CD4-positive, CD25-positive, alpha-beta regulatory T cell (primary cell): Measurements from ENCODE around the gene PRR15L. TPM values are rescaled to one million over a fixed set of nuclear protein-coding genes. Genes with fewer than 3 reads are reported as not detected.
A peak's percentile ranks its signal among the peaks of the same experiment; 100 is the strongest.
"Not testable (repeated sequence)": the region's sequence is repeated elsewhere in the genome, so short reads cannot be mapped to it uniquely, and the experiment has no call there.

ENCODE experiments used
- ATAC-seq, 2 donors: fragments of 150-1000 bp; cut with Tn5 transposase; one replicate each; pipeline ENCODE4 v1.10.0; 2021; ENCODE audit warnings: low read depth in 2 of 2, moderate number of reproducible peaks in 2 of 2, moderate library complexity in 1 of 2
- DNase-seq, 3 donors: peaks; one replicate each; pipeline versions ENCODE4 v3.0.0 to v3.0.0-alpha.2; 2012 to 2022; ENCODE audit warnings: mixed read lengths in 1 of 3
- H3K27ac ChIP-seq: one replicate; pipeline ENCODE4 v1.7.0; 2013; ENCODE audit warnings: mild to moderate bottlenecking, low read length; ENCODE audit not compliant: insufficient read depth, poor library complexity, severe bottlenecking
- H3K27me3 ChIP-seq: one replicate; pipeline ENCODE4 v1.7.0; 2013; ENCODE audit warnings: low read length; ENCODE audit not compliant: control insufficient read depth, insufficient read depth
- H3K36me3 ChIP-seq: one replicate; pipeline ENCODE4 v1.7.0; 2013; ENCODE audit warnings: mild to moderate bottlenecking, low read length, moderate library complexity; ENCODE audit not compliant: control insufficient read depth, insufficient read depth
- H3K4me1 ChIP-seq: 2 replicates; pipeline ENCODE4 v1.7.0; 2013; ENCODE audit warnings: mild to moderate bottlenecking, low read length; ENCODE audit not compliant: insufficient read depth, control insufficient read depth, poor library complexity, severe bottlenecking
- H3K4me3 ChIP-seq: one replicate; pipeline ENCODE4 v1.7.0; 2013; ENCODE audit warnings: low read depth, mild to moderate bottlenecking, low read length, moderate library complexity
- H3K9me3 ChIP-seq, 2 experiments: 1 replicate in 1 of 2; 2 replicates in 1 of 2; pipeline ENCODE4 v1.7.0; 2013; ENCODE audit warnings: low read length in 2 of 2, mild to moderate bottlenecking in 1 of 2, moderate library complexity in 1 of 2; ENCODE audit not compliant: control insufficient read depth in 2 of 2
- H3K27ac Mint-ChIP-seq, 3 donors: one replicate each; pipeline ENCODE4 v1.8.0; 2020 to 2022; ENCODE audit warnings: mild to moderate bottlenecking in 3 of 3, mixed read lengths in 3 of 3, moderate library complexity in 2 of 3
- H3K27me3 Mint-ChIP-seq: one replicate; pipeline ENCODE4 v1.8.0; 2022; ENCODE audit warnings: mild to moderate bottlenecking, mixed read lengths
- H3K36me3 Mint-ChIP-seq: one replicate; pipeline ENCODE4 v1.8.0; 2020; ENCODE audit warnings: mixed read lengths
- H3K4me1 Mint-ChIP-seq, 4 donors: one replicate each; pipeline ENCODE4 v1.8.0; 2020 to 2022; ENCODE audit warnings: mixed read lengths in 4 of 4, mild to moderate bottlenecking in 1 of 4
- H3K4me3 Mint-ChIP-seq, 4 donors: one replicate each; pipeline ENCODE4 v1.8.0; 2020 to 2022; ENCODE audit warnings: mild to moderate bottlenecking in 4 of 4, mixed read lengths in 4 of 4, moderate library complexity in 3 of 4
- H3K9me3 Mint-ChIP-seq, 7 donors: one replicate each; pipeline ENCODE4 v1.8.0; 2020 to 2022; ENCODE audit warnings: mixed read lengths in 7 of 7, mild to moderate bottlenecking in 3 of 7, moderate library complexity in 2 of 7
- polyA plus RNA-seq, 4 donors: library from polyadenylated mRNA; unstranded; fragments of 300-500 nt; fragmentation: Illumina TruSeq; gene quantifications; one replicate each; pipeline ENCODE4 v1.2.3, GENCODE V29; 2021
- total RNA-seq: library from RNA; stranded (reverse); gene quantifications from one replicate; pipeline ENCODE4 v1.2.3, GENCODE V29; 2022

The PRR15L gene
- total and polyA plus RNA-seq, 5 donors from 2014 or later: 0.19 to 0.36 TPM; not detected in 3

DNA sequence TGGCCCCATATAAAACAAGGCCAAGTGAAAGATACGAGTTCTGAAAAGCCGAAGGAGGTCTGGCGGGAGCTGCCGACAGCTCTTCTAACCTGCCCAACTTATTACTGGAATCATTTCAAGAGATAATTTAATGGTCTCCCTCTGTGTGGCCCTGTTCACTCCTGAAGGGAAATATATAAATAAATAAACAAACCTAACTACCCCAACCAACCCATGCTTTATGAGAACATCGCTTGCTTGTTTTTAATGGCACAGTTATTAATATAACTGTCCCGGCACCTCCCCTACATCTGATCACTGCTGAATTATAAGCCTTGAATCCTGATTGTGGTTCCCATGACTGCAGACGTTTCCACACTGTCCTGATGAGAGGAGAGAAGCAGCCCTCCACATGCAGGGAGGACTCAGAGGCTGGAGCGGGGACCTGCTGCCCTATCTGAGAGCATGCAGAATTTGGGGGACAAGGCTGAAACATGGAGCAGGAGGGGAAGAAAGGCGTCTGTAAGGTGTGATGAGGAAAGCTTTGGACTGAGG, 35.4 kb upstream of the PRR15L start:
- Mint-ChIP-seq H3K27me3 (peaks cover 19% of the 10 kb centered on the region), H3K4me1 (no peaks in the 10 kb centered on the region), H3K9me3 (no peaks in the 10 kb centered on the region), H3K4me3 (no peak overlapping the region), H3K27ac (no peak overlapping the region), H3K36me3 (no peaks in the 10 kb centered on the region)
- Histone ChIP-seq H3K36me3 (no peaks in the 10 kb centered on the region), H3K27ac (no peak overlapping the region), H3K9me3 (no peaks in the 10 kb centered on the region), H3K4me1 (no peaks in the 10 kb centered on the region), H3K27me3 (peaks cover 4% of the 10 kb centered on the region), H3K4me3 (no peak overlapping the region)
- ATAC-seq (no peak), DNase-seq (no peak)

DNA sequence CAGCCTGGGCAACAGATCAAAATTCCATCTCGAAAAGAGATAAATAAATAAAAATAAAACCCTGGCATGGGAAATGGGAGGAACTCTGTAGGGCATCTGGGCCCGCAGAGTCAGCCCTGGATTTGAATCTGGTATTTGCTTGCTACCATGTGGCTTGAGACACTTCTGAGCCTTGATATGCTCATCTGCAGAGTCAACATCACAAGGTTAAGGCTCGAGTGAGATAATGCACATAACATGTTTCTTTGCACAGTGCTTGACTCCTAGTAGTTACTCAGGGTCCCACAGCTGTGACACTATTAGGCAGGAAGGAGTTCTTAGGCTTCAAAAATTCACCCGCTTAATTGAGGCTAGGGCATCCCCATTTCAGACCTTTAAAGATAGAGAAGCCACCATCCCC, 34.5 kb upstream of the PRR15L start:
- Mint-ChIP-seq H3K9me3 (no peaks in the 10 kb centered on the region), H3K4me1 (no peaks in the 10 kb centered on the region), H3K27me3 (peaks cover 19% of the 10 kb centered on the region), H3K27ac (no peak overlapping the region), H3K36me3 (no peaks in the 10 kb centered on the region), H3K4me3 (no peak overlapping the region)
- Histone ChIP-seq H3K9me3 (no peaks in the 10 kb centered on the region), H3K36me3 (no peaks in the 10 kb centered on the region), H3K4me3 (no peak overlapping the region), H3K27me3 (peaks cover 4% of the 10 kb centered on the region), H3K4me1 (no peaks in the 10 kb centered on the region), H3K27ac (no peak overlapping the region)
- ATAC-seq (no peak), DNase-seq (no peak)

DNA sequence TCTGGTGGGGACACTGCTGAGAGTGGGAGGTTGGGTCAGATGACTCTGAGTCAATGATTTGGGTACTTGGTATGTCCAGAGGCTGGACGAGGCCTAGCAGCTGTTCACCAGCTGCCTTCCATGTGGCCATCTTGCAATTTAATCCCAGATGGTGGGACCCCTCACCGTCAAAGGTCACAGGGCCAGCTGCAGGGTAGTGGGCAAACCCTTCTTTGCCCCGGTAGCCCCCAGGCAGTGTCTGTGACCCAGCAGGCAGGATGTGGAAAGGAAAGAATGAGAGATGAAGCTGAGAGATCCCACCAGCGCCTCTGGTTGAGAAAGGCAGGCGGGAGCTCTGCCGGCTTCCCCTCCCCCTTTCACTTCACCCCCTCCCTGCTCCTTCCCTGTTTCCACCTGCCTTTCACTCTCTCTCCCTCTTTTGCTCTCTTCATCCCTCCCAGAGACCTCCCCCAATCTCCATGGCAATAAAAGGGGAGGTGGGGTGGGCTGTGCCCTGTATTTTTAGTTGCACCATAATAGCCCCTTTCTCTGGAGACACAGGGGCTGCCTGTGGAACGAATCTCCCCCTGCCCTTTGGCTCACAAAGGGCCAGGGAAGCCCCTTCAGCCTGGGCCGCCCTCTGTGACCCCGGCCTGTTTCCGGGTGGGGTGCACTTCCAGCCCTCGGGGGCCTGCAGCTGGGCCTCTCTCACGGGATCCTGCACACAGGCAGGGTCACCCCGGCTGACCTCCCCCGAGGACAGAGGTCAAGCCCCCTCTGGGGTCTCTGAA, 33.5 kb upstream of the PRR15L start:
- H3K36me3 Mint-ChIP-seq: no peaks in the 10 kb centered on the region
- Histone ChIP-seq H3K27ac (no peak overlapping the region), H3K9me3 (no peaks in the 10 kb centered on the region)

DNA sequence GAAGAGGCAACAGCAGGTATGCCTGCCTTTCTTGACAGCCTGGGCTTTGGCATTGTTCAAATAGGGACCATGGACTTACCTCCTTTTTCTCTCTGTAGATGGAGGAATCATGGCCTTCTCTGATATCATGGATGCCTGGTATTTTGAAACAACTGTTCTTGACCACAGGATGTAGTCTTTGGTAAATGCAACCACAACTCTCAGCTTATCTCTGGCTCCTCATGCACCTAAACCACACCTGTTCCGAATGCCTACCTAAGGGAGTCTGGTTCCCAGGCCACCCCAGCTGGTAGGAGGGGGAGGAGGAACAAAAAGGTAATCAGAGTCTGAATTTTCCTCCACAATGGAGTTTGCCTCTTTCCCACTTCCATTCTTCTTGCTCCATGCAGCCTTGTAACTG, 32.0 kb upstream of the PRR15L start:
- Mint-ChIP-seq H3K9me3 (no peaks in the 10 kb centered on the region), H3K4me3 (no peak overlapping the region), H3K27ac (no peak overlapping the region), H3K4me1 (no peaks in the 10 kb centered on the region), H3K36me3 (no peaks in the 10 kb centered on the region), H3K27me3 (peaks cover 6% of the 10 kb centered on the region)
- DNase-seq (no peak), ATAC-seq (no peak)
- H3K36me3 ChIP-seq: no peaks in the 10 kb centered on the region
- no peaks in the 10 kb centered on the region for H3K4me1 ChIP-seq
- peaks cover 4% of the 10 kb centered on the region for H3K27me3 ChIP-seq
- no peak overlapping the region for H3K4me3 ChIP-seq
- no peaks in the 10 kb centered on the region for H3K9me3 ChIP-seq
- H3K27ac ChIP-seq: no peak overlapping the region

More for the DNA sequence above, 33.5 kb upstream of the PRR15L start:
- H3K36me3 ChIP-seq: no peaks in the 10 kb centered on the region
- H3K4me1 Mint-ChIP-seq: no peaks in the 10 kb centered on the region
- ATAC-seq (no peak), DNase-seq (no peak)
- peaks cover 4% of the 10 kb centered on the region for H3K27me3 ChIP-seq
- no peaks in the 10 kb centered on the region for H3K4me1 ChIP-seq
- no peak overlapping the region for H3K4me3 Mint-ChIP-seq
- peaks cover 15% of the 10 kb centered on the region for H3K27me3 Mint-ChIP-seq
- H3K27ac Mint-ChIP-seq: no peak overlapping the region
- no peak overlapping the region for H3K4me3 ChIP-seq
- no peaks in the 10 kb centered on the region for H3K9me3 Mint-ChIP-seq

DNA sequence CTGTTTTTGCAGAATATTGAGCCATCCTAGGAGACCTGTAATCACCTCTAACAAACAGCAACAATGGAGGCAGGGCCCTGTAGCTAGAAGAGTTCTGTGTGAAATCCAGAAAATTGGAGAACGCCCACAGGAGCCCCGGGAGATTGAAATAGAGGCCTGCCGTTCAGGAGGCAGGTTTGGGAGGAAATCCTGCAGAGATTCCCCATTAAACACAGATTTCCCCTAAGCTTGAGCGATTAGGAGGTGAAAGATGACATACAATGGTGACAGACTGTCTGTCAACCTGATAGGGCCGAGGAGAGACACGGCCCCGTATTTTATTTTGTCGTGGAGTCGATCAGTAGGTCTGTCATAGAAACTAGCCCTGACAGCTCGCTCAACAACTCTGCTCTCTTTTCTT, 31.5 kb upstream of the PRR15L start:
- Histone ChIP-seq H3K27ac (no peak overlapping the region), H3K4me3 (no peak overlapping the region), H3K4me1 (no peaks in the 10 kb centered on the region), H3K36me3 (no peaks in the 10 kb centered on the region), H3K27me3 (peaks cover 2% of the 10 kb centered on the region), H3K9me3 (no peaks in the 10 kb centered on the region)
- no peaks in the 10 kb centered on the region for H3K36me3 Mint-ChIP-seq
- no peaks in the 10 kb centered on the region for H3K4me1 Mint-ChIP-seq
- H3K9me3 Mint-ChIP-seq: no peaks in the 10 kb centered on the region
- no peak overlapping the region for H3K4me3 Mint-ChIP-seq
- no peak overlapping the region for H3K27ac Mint-ChIP-seq
- ATAC-seq (no peak), DNase-seq (no peak)
- peaks cover 6% of the 10 kb centered on the region for H3K27me3 Mint-ChIP-seq

DNA sequence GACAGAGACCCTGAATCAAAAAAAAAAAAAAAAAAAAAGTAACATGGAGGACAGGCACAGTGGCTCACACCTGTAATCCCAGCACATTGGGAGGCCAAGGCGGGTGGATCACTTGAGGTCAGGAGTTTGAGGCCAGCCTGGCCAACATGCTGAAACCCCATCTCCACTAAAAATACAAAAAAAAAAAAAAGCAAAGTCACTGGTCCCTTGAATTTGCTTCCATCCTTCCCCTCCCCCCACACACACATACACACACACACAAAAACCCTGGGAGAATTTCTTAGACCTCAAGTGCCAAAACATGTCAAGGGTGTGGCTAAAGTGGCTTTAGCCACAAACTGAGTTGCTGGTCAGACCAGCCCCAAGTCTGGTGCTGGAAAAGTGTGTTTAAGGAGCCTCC, 30.8 kb upstream of the PRR15L start:
- not testable (repeated sequence) for ATAC-seq, H3K27ac Mint-ChIP-seq, H3K4me3 Mint-ChIP-seq

DNA sequence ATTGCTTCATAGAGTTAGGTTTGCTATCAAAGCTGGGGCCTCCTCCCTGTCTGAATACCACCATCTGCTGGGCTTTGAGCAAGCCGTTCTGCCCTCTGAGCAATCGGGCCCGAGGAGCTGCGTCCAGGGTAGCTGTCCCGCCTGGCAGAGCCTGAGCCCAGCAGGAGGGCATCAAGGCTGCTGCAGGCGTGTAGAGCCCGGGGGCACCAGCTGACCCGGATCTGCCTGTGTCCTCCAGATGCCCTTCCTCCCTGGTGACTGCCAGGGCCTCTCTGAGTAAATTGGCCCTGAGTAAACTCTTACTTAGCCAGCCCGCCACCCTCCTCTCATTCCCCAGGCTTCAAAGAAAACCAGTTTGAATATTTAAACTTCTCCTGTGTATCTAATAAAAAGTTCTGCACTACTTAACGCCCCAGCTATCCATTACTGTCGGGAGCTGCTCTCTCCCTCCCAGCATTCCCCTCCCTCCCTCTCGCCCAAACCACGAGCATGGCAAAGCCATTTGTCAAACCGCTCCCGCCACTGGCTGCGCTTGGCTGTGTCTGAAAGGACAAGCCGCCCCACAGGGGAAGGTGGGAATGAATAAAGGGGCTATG, 29.7 kb upstream of the PRR15L start:
- peaks cover 3% of the 10 kb centered on the region for H3K36me3 Mint-ChIP-seq
- Histone ChIP-seq H3K4me3 (no peak overlapping the region), H3K27me3 (no peaks in the 10 kb centered on the region), H3K4me1 (no peaks in the 10 kb centered on the region), H3K27ac (no peak overlapping the region), H3K36me3 (peaks cover 16% of the 10 kb centered on the region), H3K9me3 (no peaks in the 10 kb centered on the region)
- ATAC-seq (no peak), DNase-seq (no peak)
- H3K4me1 Mint-ChIP-seq: no peaks in the 10 kb centered on the region
- H3K27me3 Mint-ChIP-seq: no peaks in the 10 kb centered on the region
- H3K4me3 Mint-ChIP-seq: no peak overlapping the region
- no peaks in the 10 kb centered on the region for H3K9me3 Mint-ChIP-seq
- H3K27ac Mint-ChIP-seq: no peak overlapping the region

More for the DNA sequence above, 30.8 kb upstream of the PRR15L start:
- H3K27me3 ChIP-seq, H3K36me3 ChIP-seq, DNase-seq, H3K4me1 Mint-ChIP-seq, H3K36me3 Mint-ChIP-seq, H3K9me3 Mint-ChIP-seq, H3K4me3 ChIP-seq, H3K27me3 Mint-ChIP-seq, H3K9me3 ChIP-seq, H3K4me1 ChIP-seq, H3K27ac ChIP-seq: not testable (repeated sequence)

DNA sequence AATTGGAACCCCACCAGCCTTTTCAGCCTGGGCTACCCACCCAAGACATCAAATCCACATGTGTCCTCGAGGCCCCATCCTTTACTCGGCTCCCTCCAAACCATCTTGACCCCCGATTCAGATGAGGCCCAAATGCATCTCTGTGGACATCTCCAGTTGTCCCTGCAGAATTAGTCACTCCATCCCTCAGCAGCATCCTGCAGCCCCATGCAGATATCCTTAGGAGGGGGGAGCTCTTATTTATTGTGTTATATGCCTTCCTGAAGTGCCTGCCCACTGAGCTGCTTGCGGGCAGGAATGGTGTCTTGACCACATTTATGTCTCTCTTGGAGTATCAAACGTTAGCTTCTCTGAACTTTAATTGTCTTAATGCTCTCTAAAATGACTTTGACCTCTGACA, 28.8 kb upstream of the PRR15L start:
- peak overlapping the region in 1 of 3 donors; percentile 65 for H3K27ac Mint-ChIP-seq
- H3K36me3 Mint-ChIP-seq: peaks cover 3% of the 10 kb centered on the region
- no peaks in the 10 kb centered on the region for H3K4me1 ChIP-seq
- H3K36me3 ChIP-seq: peaks cover 20% of the 10 kb centered on the region
- no peaks in the 10 kb centered on the region for H3K4me1 Mint-ChIP-seq
- no peaks in the 10 kb centered on the region for H3K27me3 Mint-ChIP-seq
- no peaks in the 10 kb centered on the region for H3K9me3 Mint-ChIP-seq
- H3K4me3 Mint-ChIP-seq: no peak overlapping the region
- no peak for DNase-seq
- H3K4me3 ChIP-seq: no peak overlapping the region
- no peak overlapping the region for H3K27ac ChIP-seq
- H3K9me3 ChIP-seq: no peaks in the 10 kb centered on the region
- no peak for ATAC-seq
- H3K27me3 ChIP-seq: no peaks in the 10 kb centered on the region
